ENCODE measurements around the gene CACFD1.

DNA sequence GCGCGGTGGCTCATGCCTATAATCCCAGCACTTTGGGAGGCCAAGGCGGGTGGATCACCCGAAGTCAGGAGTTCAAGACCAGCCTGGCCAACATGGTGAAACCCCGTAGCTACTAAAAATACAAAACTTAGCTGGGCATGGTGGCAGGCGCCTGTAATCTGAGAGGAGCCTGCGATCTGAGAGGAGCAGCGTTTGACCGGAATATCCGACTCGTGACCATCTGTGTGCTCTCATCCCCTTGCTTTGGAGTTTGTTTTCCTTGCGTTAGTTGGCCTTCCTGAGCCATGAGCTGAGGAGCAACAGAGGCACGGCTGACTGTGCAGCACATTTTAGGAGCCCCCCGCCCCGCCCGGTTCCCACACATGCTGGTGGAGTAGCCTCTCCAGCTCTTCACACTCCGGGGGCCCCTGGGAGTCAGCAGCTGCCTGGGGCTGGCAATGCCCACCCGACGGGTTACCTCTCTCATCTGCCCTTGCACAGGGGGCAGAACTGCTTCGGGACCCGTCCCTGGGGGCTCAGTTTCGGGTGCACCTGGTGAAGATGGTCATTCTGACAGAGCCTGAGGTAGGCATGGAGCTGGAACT lies 34.6 kb upstream of the CACFD1 start:
- TF ChIP-seq, protein P1, sequence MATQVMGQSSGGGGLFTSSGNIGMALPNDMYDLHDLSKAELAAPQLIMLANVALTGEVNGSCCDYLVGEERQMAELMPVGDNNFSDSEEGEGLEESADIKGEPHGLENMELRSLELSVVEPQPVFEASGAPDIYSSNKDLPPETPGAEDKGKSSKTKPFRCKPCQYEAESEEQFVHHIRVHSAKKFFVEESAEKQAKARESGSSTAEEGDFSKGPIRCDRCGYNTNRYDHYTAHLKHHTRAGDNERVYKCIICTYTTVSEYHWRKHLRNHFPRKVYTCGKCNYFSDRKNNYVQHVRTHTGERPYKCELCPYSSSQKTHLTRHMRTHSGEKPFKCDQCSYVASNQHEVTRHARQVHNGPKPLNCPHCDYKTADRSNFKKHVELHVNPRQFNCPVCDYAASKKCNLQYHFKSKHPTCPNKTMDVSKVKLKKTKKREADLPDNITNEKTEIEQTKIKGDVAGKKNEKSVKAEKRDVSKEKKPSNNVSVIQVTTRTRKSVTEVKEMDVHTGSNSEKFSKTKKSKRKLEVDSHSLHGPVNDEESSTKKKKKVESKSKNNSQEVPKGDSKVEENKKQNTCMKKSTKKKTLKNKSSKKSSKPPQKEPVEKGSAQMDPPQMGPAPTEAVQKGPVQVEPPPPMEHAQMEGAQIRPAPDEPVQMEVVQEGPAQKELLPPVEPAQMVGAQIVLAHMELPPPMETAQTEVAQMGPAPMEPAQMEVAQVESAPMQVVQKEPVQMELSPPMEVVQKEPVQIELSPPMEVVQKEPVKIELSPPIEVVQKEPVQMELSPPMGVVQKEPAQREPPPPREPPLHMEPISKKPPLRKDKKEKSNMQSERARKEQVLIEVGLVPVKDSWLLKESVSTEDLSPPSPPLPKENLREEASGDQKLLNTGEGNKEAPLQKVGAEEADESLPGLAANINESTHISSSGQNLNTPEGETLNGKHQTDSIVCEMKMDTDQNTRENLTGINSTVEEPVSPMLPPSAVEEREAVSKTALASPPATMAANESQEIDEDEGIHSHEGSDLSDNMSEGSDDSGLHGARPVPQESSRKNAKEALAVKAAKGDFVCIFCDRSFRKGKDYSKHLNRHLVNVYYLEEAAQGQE (IDR thresholded peaks at IDR 0.05; ENCODE audit: borderline replicate concordance): no peak
- no peak for TF ChIP-seq EP300 (conservative IDR thresholded peaks at IDR 0.05; ENCODE audit: poor library complexity, severe bottlenecking)
- no peak for TF ChIP-seq MXI1 (conservative IDR thresholded peaks at IDR 0.05; ENCODE audit: poor library complexity, severe bottlenecking)
- TF ChIP-seq, protein P2, sequence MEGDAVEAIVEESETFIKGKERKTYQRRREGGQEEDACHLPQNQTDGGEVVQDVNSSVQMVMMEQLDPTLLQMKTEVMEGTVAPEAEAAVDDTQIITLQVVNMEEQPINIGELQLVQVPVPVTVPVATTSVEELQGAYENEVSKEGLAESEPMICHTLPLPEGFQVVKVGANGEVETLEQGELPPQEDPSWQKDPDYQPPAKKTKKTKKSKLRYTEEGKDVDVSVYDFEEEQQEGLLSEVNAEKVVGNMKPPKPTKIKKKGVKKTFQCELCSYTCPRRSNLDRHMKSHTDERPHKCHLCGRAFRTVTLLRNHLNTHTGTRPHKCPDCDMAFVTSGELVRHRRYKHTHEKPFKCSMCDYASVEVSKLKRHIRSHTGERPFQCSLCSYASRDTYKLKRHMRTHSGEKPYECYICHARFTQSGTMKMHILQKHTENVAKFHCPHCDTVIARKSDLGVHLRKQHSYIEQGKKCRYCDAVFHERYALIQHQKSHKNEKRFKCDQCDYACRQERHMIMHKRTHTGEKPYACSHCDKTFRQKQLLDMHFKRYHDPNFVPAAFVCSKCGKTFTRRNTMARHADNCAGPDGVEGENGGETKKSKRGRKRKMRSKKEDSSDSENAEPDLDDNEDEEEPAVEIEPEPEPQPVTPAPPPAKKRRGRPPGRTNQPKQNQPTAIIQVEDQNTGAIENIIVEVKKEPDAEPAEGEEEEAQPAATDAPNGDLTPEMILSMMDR (IDR thresholded peaks at IDR 0.05; ENCODE audit: poor library complexity, severe bottlenecking): no peak
- no peak for TF ChIP-seq EZH2 (IDR thresholded peaks at IDR 0.05; ENCODE audit: borderline replicate concordance, insufficient read depth, low read length, poor library complexity, severe bottlenecking)
- TF ChIP-seq RAD21 (conservative IDR thresholded peaks at IDR 0.05): no peak
- TF ChIP-seq POLR2AphosphoS5 (IDR thresholded peaks at IDR 0.05): no peak
- no peak for TF ChIP-seq TAF1 (IDR thresholded peaks at IDR 0.05; ENCODE audit: low read depth)
- no peak for TF ChIP-seq SMC3 (conservative IDR thresholded peaks at IDR 0.05; ENCODE audit: poor library complexity)
